ENCODE results near the gene TNFRSF12A. TPM values are rescaled to one million over a fixed set of nuclear protein-coding genes. Genes with fewer than 3 reads are reported as not detected.
A peak's percentile ranks its signal among the peaks of the same experiment; 100 is the strongest.

Gene TNFRSF12A
- total RNA-seq, 2 donors from 2014 or later: 37.8 to 43.5 TPM

DNA sequence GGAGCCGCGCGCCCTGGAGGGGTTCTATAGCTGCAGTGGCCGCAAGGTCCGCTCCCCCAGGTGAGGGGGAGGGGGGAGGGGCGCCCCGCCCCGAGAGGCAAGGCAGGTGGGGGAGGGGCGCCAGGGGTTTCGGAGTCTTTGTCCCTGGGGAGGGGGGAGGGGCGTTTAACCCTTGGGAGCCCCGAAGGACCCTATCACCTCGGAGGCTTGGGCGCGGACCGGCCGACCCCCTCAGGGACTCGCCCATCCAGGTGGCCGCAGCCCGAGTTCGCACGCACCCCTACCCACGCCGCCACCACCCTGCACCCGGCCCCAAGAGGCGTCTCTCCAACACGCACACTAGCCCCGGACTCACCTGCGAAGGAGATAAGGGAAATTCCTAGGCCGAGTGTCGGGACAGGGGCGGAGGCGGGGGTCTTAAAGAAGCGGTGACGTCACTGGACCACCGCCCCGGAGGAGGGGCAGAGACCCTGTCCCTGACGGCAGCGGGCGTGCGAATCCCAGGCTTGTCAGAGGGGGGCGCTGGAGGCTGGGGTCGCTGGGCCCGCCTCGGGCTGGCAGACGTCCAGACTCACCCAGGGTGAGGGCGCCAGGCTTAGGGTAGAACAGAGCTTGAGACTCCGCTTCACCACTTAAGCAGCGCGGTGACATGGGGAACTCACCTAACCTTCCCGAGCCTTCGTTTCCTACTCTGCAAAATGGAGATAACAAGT is 2.2 kb upstream of the TNFRSF12A start, which contains the start of gene CLDN6:
TSS of gene CLDN6 (minus strand) at position 390 of the 713 bp plus-strand sequence. CDS start 2,162 bp downstream, outside the sequence.
- H3K27ac Mint-ChIP-seq: peak within 1 kb of the TSS; percentile 99
- H3K4me3 Mint-ChIP-seq: peak within 1 kb of the TSS; percentile 88
- no peaks in the 10 kb centered on the region for H3K27me3 ChIP-seq (ENCODE audit: control insufficient read depth, insufficient read depth, low read length, poor library complexity, severe bottlenecking)
- no peaks in the 10 kb centered on the region for H3K9me3 Mint-ChIP-seq
- peak within 1 kb of the TSS; percentile 93 for H3K9ac ChIP-seq (ENCODE audit: extremely low read depth, low read length, poor library complexity, severe bottlenecking)
- WGBS, 2 experiments (ENCODE audit: insufficient coverage in 1 of 2, insufficient read length in 1 of 2): 2% methylated on average over 9 to 49 of the region's 52 CpGs
- H3K4me1 ChIP-seq (ENCODE audit: control insufficient read depth, insufficient read depth, low read length): peaks cover 11% of the 10 kb centered on the region
- H3K27ac ChIP-seq (ENCODE audit: low read depth, low read length): peak within 1 kb of the TSS; percentile 82
- peak within 1 kb of the TSS; percentile 97 for H3K4me3 ChIP-seq (ENCODE audit: low read length)
- no peaks in the 10 kb centered on the region for H3K9me3 ChIP-seq (ENCODE audit: control insufficient read depth, low read length)
- TF ChIP-seq, protein P1, sequence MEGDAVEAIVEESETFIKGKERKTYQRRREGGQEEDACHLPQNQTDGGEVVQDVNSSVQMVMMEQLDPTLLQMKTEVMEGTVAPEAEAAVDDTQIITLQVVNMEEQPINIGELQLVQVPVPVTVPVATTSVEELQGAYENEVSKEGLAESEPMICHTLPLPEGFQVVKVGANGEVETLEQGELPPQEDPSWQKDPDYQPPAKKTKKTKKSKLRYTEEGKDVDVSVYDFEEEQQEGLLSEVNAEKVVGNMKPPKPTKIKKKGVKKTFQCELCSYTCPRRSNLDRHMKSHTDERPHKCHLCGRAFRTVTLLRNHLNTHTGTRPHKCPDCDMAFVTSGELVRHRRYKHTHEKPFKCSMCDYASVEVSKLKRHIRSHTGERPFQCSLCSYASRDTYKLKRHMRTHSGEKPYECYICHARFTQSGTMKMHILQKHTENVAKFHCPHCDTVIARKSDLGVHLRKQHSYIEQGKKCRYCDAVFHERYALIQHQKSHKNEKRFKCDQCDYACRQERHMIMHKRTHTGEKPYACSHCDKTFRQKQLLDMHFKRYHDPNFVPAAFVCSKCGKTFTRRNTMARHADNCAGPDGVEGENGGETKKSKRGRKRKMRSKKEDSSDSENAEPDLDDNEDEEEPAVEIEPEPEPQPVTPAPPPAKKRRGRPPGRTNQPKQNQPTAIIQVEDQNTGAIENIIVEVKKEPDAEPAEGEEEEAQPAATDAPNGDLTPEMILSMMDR (conservative IDR thresholded peaks at IDR 0.05): peak; percentile 91
- peaks cover 7% of the 10 kb centered on the region for H3K27me3 Mint-ChIP-seq (ENCODE audit: insufficient read depth)
- H3K36me3 ChIP-seq (ENCODE audit: control insufficient read depth, insufficient read depth, low read length): peaks cover 25% of the 10 kb centered on the region
- peak; percentile 100 for DNase-seq
- peaks cover 47% of the 10 kb centered on the region for H3K4me1 Mint-ChIP-seq
- H3K36me3 Mint-ChIP-seq (ENCODE audit: low read depth): peaks cover 25% of the 10 kb centered on the region

DNA sequence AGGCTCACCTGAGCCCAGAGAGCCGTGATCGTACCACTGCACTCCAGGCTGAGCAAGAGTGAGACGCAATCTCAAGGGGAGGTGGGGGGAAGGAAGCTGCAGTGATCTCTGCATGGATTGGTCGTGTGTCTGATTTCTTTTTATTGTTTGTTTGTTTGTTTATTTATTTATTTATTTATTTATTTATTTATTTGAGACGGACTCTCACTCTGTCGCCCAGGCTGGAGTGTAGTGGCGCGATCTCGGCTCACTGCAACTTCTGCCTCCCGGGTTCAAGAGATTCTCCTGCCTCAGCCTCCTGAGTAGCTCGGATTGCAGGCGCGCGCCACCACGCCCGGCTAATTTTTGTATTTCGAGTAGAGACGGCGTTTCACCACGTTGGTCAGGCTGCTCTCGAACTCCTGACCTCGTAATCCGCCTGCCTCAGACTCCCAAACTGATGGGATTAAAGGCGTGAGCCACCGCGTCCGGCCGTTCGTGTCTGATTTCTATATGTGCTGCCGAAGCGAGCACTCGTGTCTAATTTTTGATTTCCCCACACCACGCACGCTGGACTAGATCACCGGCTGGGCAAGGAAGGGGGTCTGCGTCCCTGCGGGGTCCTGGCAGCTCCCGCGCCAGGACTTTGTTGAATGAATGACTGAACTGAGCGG is 448 bp upstream of the TNFRSF12A start:
- H3K9me3 Mint-ChIP-seq: no peaks in the 10 kb centered on the region
- Histone ChIP-seq H3K36me3 (ENCODE audit: control insufficient read depth, insufficient read depth, low read length) (peaks cover 24% of the 10 kb centered on the region), H3K9ac (ENCODE audit: extremely low read depth, low read length, poor library complexity, severe bottlenecking) (no peak overlapping the region), H3K4me1 (ENCODE audit: control insufficient read depth, insufficient read depth, low read length) (peaks cover 12% of the 10 kb centered on the region), H3K27ac (ENCODE audit: low read depth, low read length) (no peak overlapping the region), H3K9me3 (ENCODE audit: control insufficient read depth, low read length) (no peaks in the 10 kb centered on the region), H3K27me3 (ENCODE audit: control insufficient read depth, insufficient read depth, low read length, poor library complexity, severe bottlenecking) (no peaks in the 10 kb centered on the region), H3K4me3 (ENCODE audit: low read length) (peak overlapping the region; percentile 97)
- peaks cover 24% of the 10 kb centered on the region for H3K36me3 Mint-ChIP-seq (ENCODE audit: low read depth)
- DNase-seq: no peak
- H3K4me3 Mint-ChIP-seq: peak overlapping the region; percentile 83
- peaks cover 38% of the 10 kb centered on the region for H3K4me1 Mint-ChIP-seq
- H3K27ac Mint-ChIP-seq: peak overlapping the region; percentile 99
- 48 to 49% methylated on average over 32 to 39 of the region's 40 CpGs for WGBS, 2 experiments (ENCODE audit: insufficient coverage in 1 of 2, insufficient read length in 1 of 2)
- no peaks in the 10 kb centered on the region for H3K27me3 Mint-ChIP-seq (ENCODE audit: insufficient read depth)
- TF ChIP-seq, protein P1 (conservative IDR thresholded peaks at IDR 0.05): no peak

DNA sequence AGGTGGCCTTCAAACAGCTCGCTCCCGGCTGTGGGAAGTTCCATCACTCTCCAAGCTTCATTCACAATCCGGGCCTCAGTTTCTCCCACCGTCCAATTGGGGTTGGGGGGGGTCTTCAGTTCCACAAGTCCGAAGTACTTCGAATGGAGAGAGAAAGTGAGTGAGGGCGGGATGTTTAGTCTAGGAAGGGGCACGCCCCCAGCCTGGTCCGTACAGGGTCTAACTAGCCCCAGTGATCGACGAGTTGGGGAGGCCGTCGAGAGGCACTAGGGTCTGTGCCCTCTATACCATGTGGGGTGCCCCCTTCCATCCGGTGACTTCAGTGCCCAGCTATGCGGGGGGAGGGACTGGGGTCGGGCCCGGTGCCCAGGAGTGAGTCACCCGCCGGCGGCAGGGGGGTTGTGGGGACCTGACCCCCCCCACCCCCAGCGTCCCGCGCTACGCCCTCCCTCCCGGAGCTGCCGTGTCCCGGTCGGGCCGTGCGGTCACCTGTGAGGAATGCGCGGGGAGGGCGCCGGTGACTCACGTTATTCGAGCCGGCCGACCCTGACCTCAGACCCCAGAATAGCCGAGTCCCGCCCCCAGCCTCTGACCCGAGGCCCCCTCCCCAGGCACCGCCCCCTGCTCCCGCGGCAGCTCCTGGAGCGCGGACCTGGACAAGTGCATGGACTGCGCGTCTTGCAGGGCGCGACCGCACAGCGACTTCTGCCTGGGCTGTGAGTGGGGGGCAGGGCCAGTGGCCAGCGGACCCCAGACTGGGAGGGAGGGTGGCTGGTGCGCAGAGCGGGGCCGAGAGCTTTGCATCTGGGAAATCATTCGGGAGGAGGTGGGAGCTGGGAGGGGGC is 658 bp downstream of the TNFRSF12A start:
- H3K4me1 ChIP-seq (ENCODE audit: control insufficient read depth, insufficient read depth, low read length): peaks cover 12% of the 10 kb centered on the region
- H3K27me3 ChIP-seq (ENCODE audit: control insufficient read depth, insufficient read depth, low read length, poor library complexity, severe bottlenecking): no peaks in the 10 kb centered on the region
- peaks cover 14% of the 10 kb centered on the region for H3K36me3 Mint-ChIP-seq (ENCODE audit: low read depth)
- peak overlapping the region; percentile 97 for H3K4me3 ChIP-seq (ENCODE audit: low read length)
- H3K4me1 Mint-ChIP-seq: peaks cover 33% of the 10 kb centered on the region
- DNase-seq: peak; percentile 98
- 0% methylated on average over 5 to 57 of the region's 57 CpGs for WGBS, 2 experiments (ENCODE audit: insufficient coverage in 1 of 2, insufficient read length in 1 of 2)
- peak overlapping the region; percentile 95 for H3K27ac ChIP-seq (ENCODE audit: low read depth, low read length)
- H3K9me3 Mint-ChIP-seq: no peaks in the 10 kb centered on the region
- no peaks in the 10 kb centered on the region for H3K9me3 ChIP-seq (ENCODE audit: control insufficient read depth, low read length)
- H3K27ac Mint-ChIP-seq: peak overlapping the region; percentile 99
- H3K27me3 Mint-ChIP-seq (ENCODE audit: insufficient read depth): no peaks in the 10 kb centered on the region
- TF ChIP-seq, protein P1 (conservative IDR thresholded peaks at IDR 0.05): no peak
- H3K4me3 Mint-ChIP-seq: peak overlapping the region; percentile 83
- H3K9ac ChIP-seq (ENCODE audit: extremely low read depth, low read length, poor library complexity, severe bottlenecking): peak overlapping the region; percentile 99
- peaks cover 19% of the 10 kb centered on the region for H3K36me3 ChIP-seq (ENCODE audit: control insufficient read depth, insufficient read depth, low read length)
